Spleen (tissue), 11 donors: ENCODE results near the gene JAZF1. TPM values are rescaled to one million over a fixed set of nuclear protein-coding genes. Genes with fewer than 3 reads are reported as not detected.

Experiments used
- DNase-seq: peaks from one replicate; pipeline ENCODE4 v3.0.0-alpha.2; 2020
- H3K27ac ChIP-seq, 8 donors: fragments of 200-600 bp; sonication (generic) in 7 of 8; 1 replicate in 4 of 8; 2 replicates in 4 of 8; pipeline versions ENCODE4 v1.5.0 to v1.8.0; 2016 to 2021; ENCODE audit warnings: inconsistent platforms in 4 of 8, mild to moderate bottlenecking in 4 of 8, moderate library complexity in 1 of 8
- H3K27me3 ChIP-seq, 7 donors: fragments of 200-600 bp; sonication (generic) in 6 of 7; replicated peaks in 1 of 7; 1 replicate in 4 of 7; 2 replicates in 3 of 7; pipeline versions ENCODE4 v1.5.0 to v1.8.0; 2016 to 2021; ENCODE audit warnings: inconsistent platforms in 3 of 7, mild to moderate bottlenecking in 1 of 7
- H3K36me3 ChIP-seq, 6 donors: fragments of 200-600 bp; sonication (generic) in 5 of 6; 1 replicate in 4 of 6; 2 replicates in 2 of 6; pipeline versions ENCODE4 v1.5.0 to v1.8.0; 2016 to 2021; ENCODE audit warnings: inconsistent platforms in 2 of 6
- H3K4me1 ChIP-seq, 6 donors: fragments of 200-600 bp; sonication (generic) in 5 of 6; 1 replicate in 3 of 6; 2 replicates in 3 of 6; pipeline versions ENCODE4 v1.5.0 to v1.8.0; 2016 to 2021; ENCODE audit warnings: inconsistent platforms in 3 of 6
- H3K4me3 ChIP-seq, 8 donors: fragments of 200-600 bp; sonication (generic) in 7 of 8; 1 replicate in 4 of 8; 2 replicates in 4 of 8; pipeline versions ENCODE4 v1.5.0 to v1.8.0; 2016 to 2021; ENCODE audit warnings: inconsistent platforms in 4 of 8, mild to moderate bottlenecking in 4 of 8, moderate library complexity in 2 of 8
- H3K9me3 ChIP-seq, 8 donors: fragments of 200-600 bp; sonication (generic) in 7 of 8; 1 replicate in 4 of 8; 2 replicates in 4 of 8; pipeline versions ENCODE4 v1.5.0 to v1.8.0; 2016 to 2021; ENCODE audit warnings: inconsistent platforms in 4 of 8
- CTCF ChIP-seq, 11 experiments: fragments of 200-600 bp in 7 of 11; fragments of 450-650 bp in 4 of 11; sonication (generic) in 4 of 11; IDR thresholded peaks in 8 of 11; conservative IDR thresholded peaks in 3 of 11; 1 replicate in 7 of 11; 2 replicates in 4 of 11; pipeline versions ENCODE4 v1.4.0 to v1.8.0; 2016 to 2021; ENCODE audit warnings: antibody characterized with exemption in 11 of 11, inconsistent platforms in 4 of 11, mild to moderate bottlenecking in 1 of 11
- POLR2A ChIP-seq, 3 donors: fragments of 450-650 bp; IDR thresholded peaks; one replicate each; pipeline ENCODE4 v1.5.1; 2017; ENCODE audit warnings: antibody characterized with exemption in 3 of 3, mild to moderate bottlenecking in 1 of 3
- POLR2AphosphoS5 ChIP-seq, 3 donors: sonication (generic); formaldehyde crosslinking; IDR thresholded peaks; one replicate each; pipeline ENCODE4 v1.5.1; 2017; ENCODE audit warnings: antibody characterized with exemption in 3 of 3
- WGBS, 5 donors: extraction: QIAGEN DNeasy Blood & Tissue Kit in 3 of 5; methylation state at CpG; one replicate each; pipeline versions ENCODE4 v1.1.5 to v1.1.7; 2013 to 2018; 5-methylcytosine and 5-hydroxymethylcytosine counted together
- intact Hi-C: fragments of 100-400 bp; cut with DNase I; formaldehyde crosslinking; loops from one replicate; pipeline ENCODE4 v1.15.0; 2023; ENCODE audit warnings: low total_unique reads
- polyA plus RNA-seq, 3 donors: library from polyadenylated mRNA; stranded (reverse); fragments of 200-250 nt; gene quantifications; one replicate each; pipeline ENCODE4 v1.2.1, GENCODE V29; 2013
- total RNA-seq, 7 donors: library from RNA; depleted of rRNA in 3 of 7; stranded (reverse); fragments of >200 nt in 3 of 7; fragmentation: NEBNext Ultra II Directional in 4 of 7; extraction: Animal tissue kit (Norgen Biotek cat#: 25700) in 4 of 7; gene quantifications; one replicate each; pipeline versions ENCODE4 v1.1.0 to v1.2.1, GENCODE V29; 2016 to 2021
- donor health status: healthy with polysubstance abuse.
- donor health status: DM: no; HTN: no; CAD: no; lungs with moderate emphysema.
- donor health status: DM: no; HTN: no; CAD: no.
- donor health status: Bipolar disorder and iron deficiency.
- donor health status: healthy.
- donor health status: DM: no; HTN: no; CAD: no.
- donor health status: DM: yes; HTN: yes; CAD: no.

The JAZF1 gene
- total and polyA plus RNA-seq, 10 donors = 13.5 to 33.8 (median 24.7) TPM

- Histone ChIP-seq H3K9me3 (no peaks in the 10 kb centered on the region), H3K4me1 (peaks cover 0 to 7% (median 0%) of the 10 kb centered on the region in 6 donors), H3K27me3 (no peaks in the 10 kb centered on the region), H3K27ac (no peak overlapping the region), H3K36me3 (no peaks in the 10 kb centered on the region), H3K4me3 (no peak overlapping the region)
- WGBS, 5 donors = 91 to 97% (median 94%) methylated on average over 5 of the region's 5 CpGs
- DNase-seq = no peak
- intact Hi-C loops = loop anchor here (10.0 kb wide), 1 partner anchor 834 kb away; no protein-coding TSS in a partner anchor
- TF ChIP-seq POLR2AphosphoS5 (IDR thresholded peaks at IDR 0.05) (no peak), CTCF (IDR thresholded peaks at IDR 0.05 in 8 of 11, conservative IDR thresholded peaks at IDR 0.05 in 3 of 11) (no peak), POLR2A (IDR thresholded peaks at IDR 0.05) (no peak)
Observed at GRCh38 chr7:28029051-28029450, 151.5 kb downstream of the JAZF1 start.

GRCh38 chr7:28028471-28028870, 152.1 kb downstream of the JAZF1 start:
- no peak for DNase-seq
- TF ChIP-seq CTCF (IDR thresholded peaks at IDR 0.05 in 8 of 11, conservative IDR thresholded peaks at IDR 0.05 in 3 of 11) (no peak), POLR2A (IDR thresholded peaks at IDR 0.05) (no peak), POLR2AphosphoS5 (IDR thresholded peaks at IDR 0.05) (no peak)
- H3K36me3 ChIP-seq = no peaks in the 10 kb centered on the region
- WGBS, 5 donors = 92 to 97% (median 95%) methylated on average over 3 of the region's 3 CpGs
- no peaks in the 10 kb centered on the region for H3K9me3 ChIP-seq
- intact Hi-C loops = loop anchor here (10.0 kb wide), 1 partner anchor 834 kb away; no protein-coding TSS in a partner anchor
- H3K27me3 ChIP-seq = no peaks in the 10 kb centered on the region
- H3K4me1 ChIP-seq = peaks cover 0 to 7% (median 0%) of the 10 kb centered on the region in 6 donors
- H3K4me3 ChIP-seq = no peak overlapping the region
- H3K27ac ChIP-seq = no peak overlapping the region

- H3K9me3 ChIP-seq = no peaks in the 10 kb centered on the region
- intact Hi-C loops = loop anchor here (10.0 kb wide), 1 partner anchor 831 kb away; no protein-coding TSS in a partner anchor
- H3K4me1 ChIP-seq = peaks cover 0 to 11% (median 0%) of the 10 kb centered on the region in 6 donors
- TF ChIP-seq POLR2AphosphoS5 (IDR thresholded peaks at IDR 0.05) (no peak), CTCF (IDR thresholded peaks at IDR 0.05 in 8 of 11, conservative IDR thresholded peaks at IDR 0.05 in 3 of 11) (no peak), POLR2A (IDR thresholded peaks at IDR 0.05) (no peak)
- no peak overlapping the region for H3K27ac ChIP-seq
- no peaks in the 10 kb centered on the region for H3K27me3 ChIP-seq
- no peak for DNase-seq
- peaks cover 0 to 5% (median 0%) of the 10 kb centered on the region in 6 donors for H3K36me3 ChIP-seq
- no peak overlapping the region for H3K4me3 ChIP-seq
- WGBS, 5 donors = 87 to 100% (median 93%) methylated on average over 2 of the region's 2 CpGs
Observed at GRCh38 chr7:28026237-28026636, 154.4 kb downstream of the JAZF1 start.

- intact Hi-C loops = loop anchor here (10.0 kb wide), 1 partner anchor 830 kb away; no protein-coding TSS in a partner anchor
- DNase-seq = no peak
- Histone ChIP-seq H3K36me3 (peaks cover 0 to 7% (median 0%) of the 10 kb centered on the region in 6 donors), H3K4me3 (no peak overlapping the region), H3K27ac (no peak overlapping the region), H3K9me3 (no peaks in the 10 kb centered on the region), H3K4me1 (peaks cover 0 to 25% (median 8%) of the 10 kb centered on the region in 6 donors), H3K27me3 (no peaks in the 10 kb centered on the region)
- WGBS, 5 donors = 86 to 92% (median 89%) methylated on average over 2 of the region's 2 CpGs
- TF ChIP-seq CTCF (IDR thresholded peaks at IDR 0.05 in 8 of 11, conservative IDR thresholded peaks at IDR 0.05 in 3 of 11) (no peak), POLR2A (IDR thresholded peaks at IDR 0.05) (no peak), POLR2AphosphoS5 (IDR thresholded peaks at IDR 0.05) (no peak)
Observed at GRCh38 chr7:28024786-28025334, 155.7 kb downstream of the JAZF1 start.
